Esophagus squamous epithelium (tissue), 4 donors: ENCODE data around the gene UBE3A.

Source experiments
- POLR2A ChIP-seq, 4 donors: fragments of 450-650 bp; IDR thresholded peaks; one replicate each; pipeline ENCODE4 v1.6.1; 2017; ENCODE audit warnings: antibody characterized with exemption in 4 of 4, mild to moderate bottlenecking in 4 of 4, moderate library complexity in 3 of 4
- TF ChIP-seq, protein P1 (sequence below), 6 experiments: fragments of 450-650 bp in 4 of 6; fragments of 200-600 bp in 2 of 6; sonication (generic) in 2 of 6; IDR thresholded peaks; one replicate each; pipeline ENCODE4 v1.5.1; 2016 to 2019; ENCODE audit warnings: antibody characterized with exemption in 6 of 6, mild to moderate bottlenecking in 4 of 6, moderate library complexity in 4 of 6

DNA sequence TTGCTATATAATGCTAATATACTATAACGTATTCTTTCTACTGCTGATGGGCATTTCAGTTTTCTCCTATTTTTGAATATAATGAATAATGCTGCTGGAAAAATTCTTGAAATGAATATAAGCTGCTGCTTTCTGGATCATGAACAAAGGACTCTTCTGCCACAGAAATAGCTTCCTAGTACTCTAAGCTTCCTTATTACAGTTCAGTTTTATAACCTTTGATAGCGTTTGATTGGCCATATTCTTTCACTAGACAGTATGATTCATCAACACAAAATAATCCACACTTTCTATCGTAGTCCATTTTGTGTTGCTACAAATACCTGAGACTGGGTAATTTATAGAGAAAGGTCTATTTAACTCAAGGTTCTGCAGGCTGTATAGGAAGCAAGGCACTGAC, 16.4 kb upstream of the UBE3A start:
- TF ChIP-seq, protein P1, sequence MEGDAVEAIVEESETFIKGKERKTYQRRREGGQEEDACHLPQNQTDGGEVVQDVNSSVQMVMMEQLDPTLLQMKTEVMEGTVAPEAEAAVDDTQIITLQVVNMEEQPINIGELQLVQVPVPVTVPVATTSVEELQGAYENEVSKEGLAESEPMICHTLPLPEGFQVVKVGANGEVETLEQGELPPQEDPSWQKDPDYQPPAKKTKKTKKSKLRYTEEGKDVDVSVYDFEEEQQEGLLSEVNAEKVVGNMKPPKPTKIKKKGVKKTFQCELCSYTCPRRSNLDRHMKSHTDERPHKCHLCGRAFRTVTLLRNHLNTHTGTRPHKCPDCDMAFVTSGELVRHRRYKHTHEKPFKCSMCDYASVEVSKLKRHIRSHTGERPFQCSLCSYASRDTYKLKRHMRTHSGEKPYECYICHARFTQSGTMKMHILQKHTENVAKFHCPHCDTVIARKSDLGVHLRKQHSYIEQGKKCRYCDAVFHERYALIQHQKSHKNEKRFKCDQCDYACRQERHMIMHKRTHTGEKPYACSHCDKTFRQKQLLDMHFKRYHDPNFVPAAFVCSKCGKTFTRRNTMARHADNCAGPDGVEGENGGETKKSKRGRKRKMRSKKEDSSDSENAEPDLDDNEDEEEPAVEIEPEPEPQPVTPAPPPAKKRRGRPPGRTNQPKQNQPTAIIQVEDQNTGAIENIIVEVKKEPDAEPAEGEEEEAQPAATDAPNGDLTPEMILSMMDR (IDR thresholded peaks at IDR 0.05) = no peak
- no peak for TF ChIP-seq POLR2A (IDR thresholded peaks at IDR 0.05)
